GM19372 (cell line): ENCODE measurements around the gene MATCAP1.

ENCODE experiments used
- ATAC-seq: cut with Tn5 transposase; IDR thresholded peaks from one replicate; pipeline ENCODE4 v1.9.1; 2021; ENCODE audit warnings: mild to moderate bottlenecking, low read depth, moderate library complexity; ENCODE audit not compliant: unreplicated experiment

The MATCAP1 gene

GRCh38 chr16:67174706-67175231 lies 9.0 kb downstream of the MATCAP1 start:
- ATAC-seq, result no peak

- peak; percentile 38 for ATAC-seq
These were observed 9.7 kb downstream of the MATCAP1 start for GRCh38 chr16:67173808-67174705.

- ATAC-seq, result no peak
These were observed 10.4 kb downstream of the MATCAP1 start for GRCh38 chr16:67173323-67173722.

GRCh38 chr16:67170949-67171649 lies 12.7 kb downstream of the MATCAP1 start:
- no peak for ATAC-seq

- no peak for ATAC-seq
These were observed 13.4 kb downstream of the MATCAP1 start, which contains the start of gene NOL3 for GRCh38 chr16:67170168-67170948. TSS of gene NOL3 (plus strand) at chr16:67170538.

- ATAC-seq, result no peak
These were observed 14.1 kb downstream of the MATCAP1 start for GRCh38 chr16:67169642-67170167.

- ATAC-seq, result no peak
These were observed 14.7 kb downstream of the MATCAP1 start for GRCh38 chr16:67169011-67169451.

- no peak for ATAC-seq
These were observed 16.2 kb downstream of the MATCAP1 start for GRCh38 chr16:67167588-67167987.

GRCh38 chr16:67166598-67167168 lies 17.1 kb downstream of the MATCAP1 start:
- ATAC-seq, result no peak

GRCh38 chr16:67166110-67166547 lies 17.6 kb downstream of the MATCAP1 start:
- no peak for ATAC-seq

- no peak for ATAC-seq
These were observed 18.4 kb downstream of the MATCAP1 start for GRCh38 chr16:67165121-67166078.

GRCh38 chr16:67164599-67165061 lies 19.1 kb downstream of the MATCAP1 start, which contains the start of gene HSF4:
TSS of gene HSF4 (plus strand) at chr16:67164745. CDS start at chr16:67164812, 67 bp downstream.
- no peak for ATAC-seq

- ATAC-seq, result no peak
These were observed 19.7 kb downstream of the MATCAP1 start for GRCh38 chr16:67163999-67164558.

GRCh38 chr16:67163164-67163998 lies 20.4 kb downstream of the MATCAP1 start:
- no peak for ATAC-seq

- ATAC-seq, result no peak
These were observed 21.1 kb downstream of the MATCAP1 start for GRCh38 chr16:67162506-67163163.

- ATAC-seq, result no peak
These were observed 22.1 kb downstream of the MATCAP1 start for GRCh38 chr16:67161595-67162058.
